Stimulated activated CD4-positive, alpha-beta T cell treated with anti-CD3 and anti-CD28 coated beads, Interleukin-15, amount 100 ng/mL, for 24 hours (primary cell): ENCODE results near the gene ARV1.
A peak's percentile ranks its signal among the peaks of the same experiment; 100 is the strongest.

ENCODE experiments used
- DNase-seq: peaks from one replicate; pipeline ENCODE4 v3.0.0-alpha.2; 2020

Gene ARV1

DNA sequence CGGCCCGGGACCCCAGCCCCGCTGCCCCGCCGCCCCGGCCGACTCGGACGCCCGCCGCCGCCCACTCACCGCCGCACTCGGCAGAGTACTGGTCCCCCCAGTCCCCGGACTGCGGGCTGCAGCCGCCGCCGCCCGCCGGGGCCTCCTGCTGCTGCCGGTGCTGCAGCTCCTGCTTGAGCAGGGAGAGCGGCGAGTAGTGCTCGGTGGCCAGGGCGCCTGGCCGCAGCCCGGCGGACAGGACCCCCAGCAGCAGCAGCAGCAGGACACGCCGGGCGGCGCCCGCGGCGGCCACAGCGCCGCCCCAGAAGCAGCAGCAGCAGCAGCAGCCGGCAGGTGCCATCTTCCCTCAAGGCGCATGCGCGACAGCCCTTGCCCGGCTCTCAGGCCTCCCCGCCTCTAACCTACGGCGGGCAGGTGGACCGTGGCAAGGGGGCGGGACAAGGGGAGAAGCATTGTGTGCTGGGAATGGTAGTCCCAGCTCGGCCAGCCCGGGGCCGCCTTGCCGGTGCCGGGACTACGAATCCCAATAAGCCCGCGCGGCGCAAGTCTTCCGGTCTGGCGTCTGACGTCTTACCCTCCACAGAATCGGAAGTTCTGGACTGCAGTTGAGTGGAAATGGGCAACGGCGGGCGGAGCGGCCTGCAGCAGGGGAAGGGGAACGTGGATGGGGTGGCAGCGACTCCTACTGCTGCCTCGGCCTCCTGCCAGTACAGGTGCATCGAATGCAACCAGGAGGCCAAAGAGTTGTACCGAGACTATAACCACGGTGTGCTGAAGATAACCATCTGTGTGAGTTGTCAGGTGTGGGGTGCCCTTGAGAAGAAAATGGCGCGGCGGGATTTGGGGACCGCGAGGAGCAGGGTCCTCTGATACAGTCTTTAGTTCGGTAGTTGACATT is at the start of gene ARV1, which contains the start of gene TTC13:
ARV1 (plus strand) TSS at position 604 of the 898 bp plus-strand sequence; CDS start at position 616, 12 bp downstream.
TTC13 (minus strand) TSS at position 371 of the 898 bp plus-strand sequence; CDS start at position 340, 31 bp downstream.
- peak; percentile 99 for DNase-seq

GRCh38 chr1:230930986-230931385 is 47.9 kb upstream of the ARV1 start:
- no peak for DNase-seq

- DNase-seq = no peak
These were observed 43.0 kb upstream of the ARV1 start for GRCh38 chr1:230935852-230936251.

- no peak for DNase-seq
These were observed 42.4 kb upstream of the ARV1 start for GRCh38 chr1:230936475-230936874.

DNA sequence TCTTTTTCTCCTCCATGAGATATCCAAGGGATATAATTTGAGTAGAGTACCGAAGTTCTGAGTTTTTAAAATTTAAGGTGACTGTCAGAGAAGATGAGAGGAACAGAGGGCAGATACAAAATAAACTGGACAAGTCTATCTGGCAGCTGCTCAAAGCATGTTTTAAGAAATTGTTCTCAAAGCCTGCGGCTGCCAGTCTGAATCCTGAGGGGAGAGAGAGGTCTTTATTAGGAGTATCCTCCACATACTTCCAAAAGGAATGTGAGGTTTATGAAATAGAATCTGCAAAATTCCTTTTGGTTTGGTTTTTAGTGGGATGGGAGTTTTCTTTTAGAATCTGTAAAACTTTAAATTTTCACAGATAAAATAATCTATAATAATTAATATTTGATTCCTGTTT is 41.5 kb upstream of the ARV1 start:
- DNase-seq = no peak

DNA sequence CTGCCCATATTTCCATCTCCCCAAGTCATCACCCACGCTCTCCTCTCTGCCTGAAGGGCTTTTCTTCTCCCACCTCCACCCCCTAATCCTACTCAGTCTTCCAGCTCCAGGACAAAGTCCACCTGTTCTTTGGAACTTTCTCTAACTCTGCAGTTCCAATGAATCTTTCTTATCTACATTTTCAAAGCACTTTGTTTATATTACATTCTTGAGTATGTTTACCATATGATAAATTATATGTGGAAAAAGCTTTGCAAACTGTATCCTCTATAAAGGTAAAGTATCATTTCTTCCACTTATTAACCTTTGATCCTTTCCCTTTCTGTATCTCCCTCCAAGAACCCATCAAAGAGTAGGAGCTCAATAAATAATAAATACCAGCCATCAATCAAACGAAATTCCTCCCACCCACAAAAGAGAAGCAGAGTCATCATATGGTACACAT is 39.9 kb upstream of the ARV1 start:
- no peak for DNase-seq

GRCh38 chr1:230939806-230940489 is 38.9 kb upstream of the ARV1 start:
- no peak for DNase-seq

DNA sequence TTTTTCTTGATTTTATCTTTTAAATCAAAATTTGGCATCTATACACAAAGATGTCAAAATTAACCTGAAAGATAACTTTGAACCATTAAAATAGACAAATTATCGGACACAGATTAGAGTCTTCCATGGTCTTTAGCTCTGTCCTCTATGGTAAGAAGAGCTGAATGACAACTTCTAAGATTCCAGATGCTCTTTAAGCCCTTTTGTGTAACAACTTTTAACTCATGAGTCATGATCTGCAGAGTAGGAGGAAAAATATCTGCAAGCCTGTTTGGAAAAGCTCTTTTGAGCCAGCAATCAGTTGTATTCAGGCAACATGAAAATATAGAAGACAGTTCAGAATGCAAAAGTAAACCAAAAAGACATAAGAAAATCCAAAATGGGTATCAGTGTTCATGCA is 38.0 kb upstream of the ARV1 start:
- no peak for DNase-seq

- no peak for DNase-seq
These were observed 35.8 kb upstream of the ARV1 start for GRCh38 chr1:230943048-230943593.

DNA sequence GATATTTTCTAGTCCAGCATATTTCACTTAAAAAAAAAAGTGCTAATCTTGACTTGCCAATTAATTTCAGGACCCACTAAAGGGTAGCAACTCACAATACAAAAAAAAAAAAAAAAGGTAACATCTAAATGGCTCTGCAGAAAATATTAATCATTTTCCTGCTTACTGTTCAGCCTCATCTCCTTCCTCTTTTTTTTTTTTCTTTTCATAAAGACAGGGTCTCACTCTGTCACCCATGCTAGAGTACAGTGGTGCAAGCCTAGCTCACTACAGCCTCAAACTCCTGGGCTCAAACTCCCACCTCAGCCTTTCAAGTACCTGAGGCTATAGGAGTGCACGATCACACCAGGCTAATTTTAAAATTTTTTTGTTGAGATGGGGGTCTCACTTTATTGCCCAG is 30.6 kb upstream of the ARV1 start:
- DNase-seq = no peak

DNA sequence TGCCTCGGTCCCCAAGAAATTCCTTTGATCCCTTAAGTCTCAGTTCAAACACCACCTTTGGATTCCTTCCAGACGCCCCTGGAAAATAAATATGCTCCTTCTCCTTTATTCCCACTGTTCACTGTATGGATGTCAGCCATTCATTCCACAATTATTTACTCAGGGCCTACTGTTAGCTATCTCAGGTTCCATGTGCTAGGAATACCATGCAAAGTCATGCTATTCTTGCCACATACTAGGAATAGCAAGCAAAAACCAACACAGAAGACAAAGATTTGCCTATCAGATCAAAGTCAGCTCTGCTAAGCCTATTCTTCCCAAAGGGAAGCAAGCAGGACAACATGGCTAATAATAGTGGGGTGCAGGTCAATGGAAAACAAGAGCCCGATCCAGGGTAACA is 30.0 kb upstream of the ARV1 start:
- no peak for DNase-seq

GRCh38 chr1:230950404-230950803 is 28.5 kb upstream of the ARV1 start:
- DNase-seq = no peak

DNA sequence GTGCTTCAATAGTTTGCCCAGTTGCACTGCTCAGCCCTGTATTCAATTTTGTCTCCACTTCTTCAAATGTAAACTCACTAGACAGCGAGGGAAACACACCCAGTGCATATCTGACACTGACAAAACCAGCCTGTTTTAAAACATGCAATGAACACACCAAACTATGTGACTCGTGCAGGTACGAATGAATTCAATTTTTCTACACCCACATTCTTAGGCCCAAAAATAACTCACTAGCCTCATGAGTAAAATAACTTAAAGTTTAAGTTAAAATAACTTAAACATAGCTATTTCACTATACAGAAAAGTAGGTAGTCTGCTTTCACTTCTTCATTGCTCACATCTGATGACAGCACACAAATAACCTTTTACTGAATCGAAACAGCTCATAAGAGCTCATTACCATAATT is 21.3 kb upstream of the ARV1 start:
- DNase-seq = no peak

GRCh38 chr1:230958370-230958769 is 20.5 kb upstream of the ARV1 start:
- DNase-seq = no peak

- DNase-seq = no peak
These were observed 14.0 kb upstream of the ARV1 start for GRCh38 chr1:230964896-230965295.

DNA sequence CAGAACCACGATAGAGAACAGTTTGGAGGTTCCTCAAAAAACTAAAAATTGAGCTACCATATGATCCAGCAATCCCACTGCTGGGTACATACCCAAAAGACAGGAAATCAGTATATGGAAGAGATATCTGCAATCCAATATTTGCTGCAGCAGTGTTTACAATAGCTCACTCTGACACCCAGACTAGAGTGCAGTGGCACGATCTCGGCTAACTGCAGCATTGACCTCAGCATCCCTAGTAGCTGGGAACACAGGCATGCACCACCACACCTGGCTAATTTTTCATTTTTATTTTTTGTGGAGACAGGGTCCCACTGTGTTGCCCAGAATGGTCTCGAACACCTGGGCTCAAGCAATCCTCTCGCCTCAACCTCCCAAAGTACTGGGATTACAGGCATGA is 13.4 kb upstream of the ARV1 start:
- no peak for DNase-seq

DNA sequence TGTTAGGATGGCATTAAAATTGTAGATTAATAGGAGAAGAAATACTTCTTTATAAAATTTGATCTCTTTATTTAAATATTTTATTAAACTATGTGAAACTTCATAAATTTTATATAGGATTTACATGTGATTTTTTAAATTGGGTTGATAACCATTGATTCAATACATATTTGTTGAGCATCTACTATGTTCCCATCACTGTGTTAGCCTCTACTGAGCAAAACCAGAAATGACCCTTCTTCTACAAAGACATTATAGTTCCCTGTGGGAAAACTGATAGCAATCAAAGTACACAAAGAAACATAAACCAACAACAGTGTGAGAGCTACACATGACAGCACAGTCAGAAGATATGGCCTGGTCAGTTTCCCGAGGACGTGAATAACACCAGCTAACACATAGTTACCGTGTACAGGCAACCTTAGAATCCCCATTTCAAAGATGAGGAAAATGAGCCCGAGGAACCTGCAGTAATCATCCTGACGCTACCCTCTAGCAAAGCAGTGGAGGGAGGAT is 12.5 kb upstream of the ARV1 start:
- no peak for DNase-seq

DNA sequence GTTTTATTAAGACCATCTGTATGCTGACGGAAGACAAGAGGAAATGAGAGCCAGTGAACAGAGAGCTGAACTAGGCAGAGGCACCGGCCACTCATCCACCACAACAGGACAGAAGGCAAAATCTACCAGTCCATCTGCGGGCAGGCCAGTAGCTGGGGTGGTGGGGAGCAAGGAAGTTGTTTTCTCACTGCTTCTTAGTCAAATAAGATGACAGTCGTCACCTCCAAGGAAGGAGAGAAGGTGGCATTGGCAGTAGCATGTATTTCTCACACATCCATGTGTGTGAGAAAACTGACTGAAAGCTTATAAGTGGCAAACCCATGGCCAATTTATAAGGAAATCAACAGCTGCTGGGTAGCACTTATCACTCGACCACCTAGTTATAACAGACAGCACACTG is 8.5 kb upstream of the ARV1 start:
- DNase-seq = no peak

DNA sequence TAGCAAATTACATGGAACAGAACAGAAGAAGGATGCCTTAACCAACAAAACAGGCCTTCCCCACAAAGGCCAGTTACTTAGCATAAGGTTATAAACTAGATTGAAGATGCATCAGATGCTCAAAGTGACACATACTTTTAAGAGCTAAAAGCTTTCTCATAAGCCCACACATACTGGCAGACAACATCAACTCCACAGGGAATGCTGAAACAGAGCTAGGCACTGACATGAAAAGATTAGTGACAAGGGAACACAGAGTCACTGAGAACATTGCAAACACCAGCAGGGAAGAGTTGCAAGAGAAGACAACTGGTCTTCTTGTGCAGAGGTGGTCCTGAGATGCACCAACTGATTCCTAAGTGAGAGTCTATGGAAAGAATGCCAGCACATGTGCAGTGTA is 7.1 kb upstream of the ARV1 start:
- no peak for DNase-seq

- DNase-seq = peak; percentile 61
These were observed 6.0 kb upstream of the ARV1 start for GRCh38 chr1:230972855-230973271.

- DNase-seq = no peak
These were observed 3.3 kb upstream of the ARV1 start for GRCh38 chr1:230975636-230976035.

DNA sequence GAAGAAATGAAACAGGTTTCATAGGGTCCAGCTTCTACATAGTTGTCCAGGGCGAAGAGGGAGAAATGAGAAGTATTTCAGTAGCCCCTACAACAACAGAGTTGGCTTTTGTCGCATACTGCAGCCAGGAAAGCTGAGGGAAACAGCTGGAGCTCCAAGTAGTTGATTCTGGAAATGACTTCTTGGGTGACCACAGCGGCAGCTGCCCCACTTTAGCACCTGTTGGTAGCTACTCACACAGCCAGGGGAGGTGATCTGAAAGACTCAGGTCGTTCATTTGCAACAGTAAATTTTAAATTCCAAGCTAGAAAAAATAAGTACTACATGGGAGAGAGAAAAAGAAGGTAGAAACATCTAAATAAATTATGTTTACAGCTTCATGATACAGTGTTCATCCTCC is 2.5 kb upstream of the ARV1 start:
- DNase-seq = no peak
